ENCODE results near the gene SLC19A1. TPM values are rescaled to one million over a fixed set of nuclear protein-coding genes. Genes with fewer than 3 reads are reported as not detected.

The SLC19A1 gene
- total RNA-seq, 1 donor from 2014 or later, result 53.3 TPM

DNA sequence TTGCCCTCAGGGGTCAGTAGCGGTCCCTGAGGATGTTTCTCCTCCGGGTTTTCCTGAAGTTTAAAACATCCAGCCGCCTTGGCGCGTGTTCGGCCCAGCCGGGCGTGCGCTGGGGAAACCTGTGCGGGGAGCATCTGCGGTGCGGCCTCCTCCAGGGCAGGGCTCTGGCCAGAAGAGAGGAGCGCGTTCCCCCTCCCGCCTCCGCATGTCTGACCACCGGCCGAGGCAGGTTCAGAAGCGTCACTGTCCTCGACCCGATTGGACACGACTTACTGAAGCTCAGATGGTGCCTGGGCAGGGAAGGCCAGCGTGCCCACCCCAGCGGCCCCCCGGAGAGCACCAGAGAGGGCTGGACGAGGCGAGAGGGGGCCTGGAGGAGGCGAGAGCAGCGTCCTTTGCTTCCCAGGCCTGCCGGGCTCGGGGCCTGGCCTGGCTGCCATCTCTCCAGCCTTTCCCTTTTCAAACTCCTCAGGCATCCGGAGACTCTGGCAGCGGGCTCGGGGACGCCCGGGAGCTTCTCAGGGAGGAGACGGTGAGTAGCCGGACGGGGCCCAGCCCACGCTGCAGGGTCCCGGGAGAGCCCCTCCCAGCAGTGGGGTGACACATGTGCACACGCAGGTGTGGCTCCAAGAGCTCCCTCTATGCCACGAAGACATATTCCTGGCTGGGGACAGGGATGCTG lies 67.1 kb downstream of the SLC19A1 start:
- TF ChIP-seq, protein P1, sequence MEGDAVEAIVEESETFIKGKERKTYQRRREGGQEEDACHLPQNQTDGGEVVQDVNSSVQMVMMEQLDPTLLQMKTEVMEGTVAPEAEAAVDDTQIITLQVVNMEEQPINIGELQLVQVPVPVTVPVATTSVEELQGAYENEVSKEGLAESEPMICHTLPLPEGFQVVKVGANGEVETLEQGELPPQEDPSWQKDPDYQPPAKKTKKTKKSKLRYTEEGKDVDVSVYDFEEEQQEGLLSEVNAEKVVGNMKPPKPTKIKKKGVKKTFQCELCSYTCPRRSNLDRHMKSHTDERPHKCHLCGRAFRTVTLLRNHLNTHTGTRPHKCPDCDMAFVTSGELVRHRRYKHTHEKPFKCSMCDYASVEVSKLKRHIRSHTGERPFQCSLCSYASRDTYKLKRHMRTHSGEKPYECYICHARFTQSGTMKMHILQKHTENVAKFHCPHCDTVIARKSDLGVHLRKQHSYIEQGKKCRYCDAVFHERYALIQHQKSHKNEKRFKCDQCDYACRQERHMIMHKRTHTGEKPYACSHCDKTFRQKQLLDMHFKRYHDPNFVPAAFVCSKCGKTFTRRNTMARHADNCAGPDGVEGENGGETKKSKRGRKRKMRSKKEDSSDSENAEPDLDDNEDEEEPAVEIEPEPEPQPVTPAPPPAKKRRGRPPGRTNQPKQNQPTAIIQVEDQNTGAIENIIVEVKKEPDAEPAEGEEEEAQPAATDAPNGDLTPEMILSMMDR (IDR thresholded peaks at IDR 0.05; ENCODE audit: partially characterized antibody, unreplicated experiment), result no peak
- DNase-seq, result no peak
- H3K36me3 Mint-ChIP-seq (ENCODE audit: unreplicated experiment), result peaks cover 5% of the 10 kb centered on the region

DNA sequence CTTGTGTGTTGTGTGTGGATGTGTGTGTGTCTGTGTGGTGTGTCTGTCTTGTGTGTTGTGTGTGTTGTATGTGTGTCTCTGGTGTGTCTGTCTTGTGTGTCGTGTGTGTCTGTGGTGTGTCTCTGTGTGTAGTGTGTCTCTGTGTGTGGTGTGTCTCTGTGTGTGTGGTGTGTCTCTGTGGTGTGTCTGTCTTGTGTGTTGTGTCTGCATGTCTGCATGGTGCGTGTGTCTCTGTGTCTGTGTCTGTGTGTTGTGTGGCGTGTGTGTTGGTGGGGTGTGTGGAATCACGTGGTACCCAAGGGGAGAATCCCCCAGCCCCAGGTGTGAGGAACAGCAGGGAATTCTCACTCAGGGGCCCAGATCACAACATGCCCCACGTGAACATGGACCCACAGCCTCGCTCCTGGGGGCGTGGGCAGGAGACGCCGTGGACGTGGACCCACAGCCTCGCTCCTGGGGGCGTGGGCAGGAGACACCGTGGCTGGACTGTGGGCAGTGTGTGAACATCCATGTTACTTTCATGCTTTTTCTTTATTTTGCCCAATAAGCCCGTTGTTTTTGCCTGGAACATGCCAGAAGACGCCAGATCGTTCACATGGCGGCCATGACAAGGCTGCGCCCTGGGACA lies 67.8 kb downstream of the SLC19A1 start:
- peaks cover 5% of the 10 kb centered on the region for H3K36me3 Mint-ChIP-seq (ENCODE audit: unreplicated experiment)
- H3K27me3 Mint-ChIP-seq (ENCODE audit: unreplicated experiment), result peaks cover 3% of the 10 kb centered on the region
- H3K9me3 Mint-ChIP-seq (ENCODE audit: unreplicated experiment), result peaks cover 12% of the 10 kb centered on the region
- TF ChIP-seq, protein P1 (IDR thresholded peaks at IDR 0.05; ENCODE audit: partially characterized antibody, unreplicated experiment), result no peak
- H3K4me1 Mint-ChIP-seq (ENCODE audit: low read depth, unreplicated experiment), result peaks cover 17% of the 10 kb centered on the region
- H3K4me3 Mint-ChIP-seq (ENCODE audit: unreplicated experiment), result no peak overlapping the region
- no peak overlapping the region for H3K27ac Mint-ChIP-seq (ENCODE audit: unreplicated experiment)
- no peak for DNase-seq

More for the DNA sequence above, 67.1 kb downstream of the SLC19A1 start:
- Mint-ChIP-seq H3K27ac (ENCODE audit: unreplicated experiment) (no peak overlapping the region), H3K9me3 (ENCODE audit: unreplicated experiment) (peaks cover 10% of the 10 kb centered on the region), H3K4me3 (ENCODE audit: unreplicated experiment) (no peak overlapping the region), H3K4me1 (ENCODE audit: low read depth, unreplicated experiment) (peaks cover 14% of the 10 kb centered on the region), H3K27me3 (ENCODE audit: unreplicated experiment) (peaks cover 3% of the 10 kb centered on the region)

- H3K4me1 Mint-ChIP-seq (ENCODE audit: low read depth, unreplicated experiment), result peaks cover 17% of the 10 kb centered on the region
- peaks cover 12% of the 10 kb centered on the region for H3K9me3 Mint-ChIP-seq (ENCODE audit: unreplicated experiment)
- peaks cover 3% of the 10 kb centered on the region for H3K27me3 Mint-ChIP-seq (ENCODE audit: unreplicated experiment)
- DNase-seq, result no peak
- peaks cover 5% of the 10 kb centered on the region for H3K36me3 Mint-ChIP-seq (ENCODE audit: unreplicated experiment)
- H3K27ac Mint-ChIP-seq (ENCODE audit: unreplicated experiment), result no peak overlapping the region
- TF ChIP-seq, protein P1 (IDR thresholded peaks at IDR 0.05; ENCODE audit: partially characterized antibody, unreplicated experiment), result no peak
- no peak overlapping the region for H3K4me3 Mint-ChIP-seq (ENCODE audit: unreplicated experiment)
These were observed 68.5 kb downstream of the SLC19A1 start for GRCh38 chr21:45473496-45474322.

GRCh38 chr21:45472445-45473365 lies 69.5 kb downstream of the SLC19A1 start:
- Mint-ChIP-seq H3K27ac (ENCODE audit: unreplicated experiment) (no peak overlapping the region), H3K36me3 (ENCODE audit: unreplicated experiment) (peaks cover 5% of the 10 kb centered on the region), H3K27me3 (ENCODE audit: unreplicated experiment) (no peaks in the 10 kb centered on the region)

More at GRCh38 chr21:45472445-45473365, 69.5 kb downstream of the SLC19A1 start:
- H3K4me1 Mint-ChIP-seq (ENCODE audit: low read depth, unreplicated experiment), result peaks cover 11% of the 10 kb centered on the region
- no peak for DNase-seq
- H3K9me3 Mint-ChIP-seq (ENCODE audit: unreplicated experiment), result peaks cover 9% of the 10 kb centered on the region
- TF ChIP-seq, protein P1 (IDR thresholded peaks at IDR 0.05; ENCODE audit: partially characterized antibody, unreplicated experiment), result no peak
- H3K4me3 Mint-ChIP-seq (ENCODE audit: unreplicated experiment), result no peak overlapping the region
